Stimulated activated CD4-positive, alpha-beta T cell treated with anti-CD3 and anti-CD28 coated beads, Interleukin-1b, Interleukin-23, amount 100 ng/mL, for 48 hours (primary cell): Measurements from ENCODE around the gene ANO1.
"Not testable (repeated sequence)": the region's sequence is repeated elsewhere in the genome, so short reads cannot be mapped to it uniquely, and the experiment has no call there.

Experiments used
- DNase-seq: peaks from one replicate; pipeline ENCODE4 v3.0.0-alpha.2; 2020

The ANO1 gene

DNA sequence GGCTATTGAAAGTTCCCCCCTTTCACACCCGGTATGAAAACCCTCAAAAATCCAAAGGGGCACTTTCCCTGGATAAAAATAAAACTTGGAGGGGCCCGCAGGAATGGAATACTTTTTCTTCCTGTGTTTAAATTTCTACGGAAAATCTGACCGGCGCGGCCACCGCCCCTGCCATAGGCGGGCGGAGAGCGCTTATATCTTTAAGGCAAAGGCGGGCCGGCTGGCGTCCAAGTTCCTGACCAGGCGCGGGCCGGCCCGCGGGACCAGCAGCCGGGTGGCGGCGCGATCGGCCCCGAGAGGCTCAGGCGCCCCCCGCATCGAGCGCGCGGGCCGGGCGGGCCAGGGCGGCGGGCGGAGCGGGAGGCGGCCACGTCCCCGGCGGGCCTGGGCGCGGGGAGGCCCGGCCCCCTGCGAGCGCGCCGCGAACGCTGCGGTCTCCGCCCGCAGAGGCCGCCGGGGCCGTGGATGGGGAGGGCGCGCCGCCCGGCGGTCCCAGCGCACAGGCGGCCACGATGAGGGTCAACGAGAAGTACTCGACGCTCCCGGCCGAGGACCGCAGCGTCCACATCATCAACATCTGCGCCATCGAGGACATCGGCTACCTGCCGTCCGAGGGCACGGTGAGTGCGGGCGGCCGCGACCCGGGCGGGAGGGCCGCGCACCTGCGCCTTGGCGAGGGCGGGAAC, at the start of gene ANO1:
Gene ANO1, plus strand, starts transcription at position 223 of the 686 bp plus-strand sequence. Its CDS starts 290 bp downstream, at position 513.
- no peak for DNase-seq

GRCh38 chr11:70029115-70029860, 48.8 kb upstream of the ANO1 start:
- no peak for DNase-seq

- DNase-seq = no peak
These were observed 48.2 kb upstream of the ANO1 start for GRCh38 chr11:70029861-70030380.

GRCh38 chr11:70030412-70030811, 47.7 kb upstream of the ANO1 start:
- DNase-seq = no peak

DNA sequence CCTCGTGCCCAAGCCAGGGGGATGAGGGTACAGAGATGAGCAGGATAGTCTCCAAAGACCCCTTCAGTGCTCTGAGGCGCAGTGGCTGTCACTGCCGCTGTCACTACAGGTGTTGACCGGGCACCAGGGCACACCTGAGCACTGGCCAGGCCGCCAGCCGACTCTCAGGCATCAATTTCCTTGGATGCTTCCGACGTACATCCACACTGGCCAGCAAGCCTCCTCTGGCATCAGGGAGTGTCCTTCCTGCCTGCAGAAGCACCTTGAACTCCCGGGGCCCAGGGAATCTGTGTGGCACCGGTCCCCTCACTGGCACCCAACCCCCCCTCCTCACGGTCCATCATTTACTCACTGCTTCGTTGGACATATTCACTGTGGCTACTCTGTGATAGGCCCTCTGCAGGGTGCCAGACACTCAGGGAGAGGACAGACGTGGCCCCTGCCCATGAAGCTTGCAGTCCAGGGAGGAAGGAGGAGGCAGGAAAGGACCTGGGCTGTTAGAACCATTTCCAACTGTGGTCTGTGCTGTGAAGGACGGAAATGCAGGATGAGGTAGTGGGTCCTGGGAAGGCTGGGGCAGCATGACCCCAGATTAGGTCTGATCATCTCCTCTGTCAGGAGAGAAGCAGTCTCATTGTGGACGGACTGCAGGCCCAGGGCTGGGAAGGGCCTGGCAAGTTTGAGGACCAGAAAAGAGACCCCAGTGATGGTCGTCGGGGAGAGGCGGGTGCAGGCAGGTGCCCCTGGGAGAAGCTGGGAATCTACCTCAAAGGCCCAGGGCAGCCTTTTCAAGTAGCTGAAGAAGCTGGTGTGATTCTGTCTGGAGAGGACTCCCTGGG, 46.3 kb upstream of the ANO1 start:
- DNase-seq = no peak

DNA sequence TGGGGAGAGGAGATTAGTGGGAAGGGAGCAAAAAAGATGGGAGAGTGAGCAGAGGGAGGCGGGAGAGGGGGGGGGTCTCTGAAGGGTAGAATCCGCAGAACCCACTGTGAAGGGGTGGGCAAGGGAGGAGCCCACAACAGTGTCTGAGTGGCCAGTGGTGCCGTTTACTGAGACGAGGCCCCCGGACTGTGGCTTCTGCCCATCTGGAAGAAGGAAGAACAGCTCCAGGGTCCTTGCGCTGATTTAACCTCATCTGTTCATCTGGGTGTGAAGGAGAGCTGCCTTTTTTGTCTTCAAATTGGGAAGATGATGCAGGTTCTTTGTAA, 45.7 kb upstream of the ANO1 start:
- DNase-seq = no peak

DNA sequence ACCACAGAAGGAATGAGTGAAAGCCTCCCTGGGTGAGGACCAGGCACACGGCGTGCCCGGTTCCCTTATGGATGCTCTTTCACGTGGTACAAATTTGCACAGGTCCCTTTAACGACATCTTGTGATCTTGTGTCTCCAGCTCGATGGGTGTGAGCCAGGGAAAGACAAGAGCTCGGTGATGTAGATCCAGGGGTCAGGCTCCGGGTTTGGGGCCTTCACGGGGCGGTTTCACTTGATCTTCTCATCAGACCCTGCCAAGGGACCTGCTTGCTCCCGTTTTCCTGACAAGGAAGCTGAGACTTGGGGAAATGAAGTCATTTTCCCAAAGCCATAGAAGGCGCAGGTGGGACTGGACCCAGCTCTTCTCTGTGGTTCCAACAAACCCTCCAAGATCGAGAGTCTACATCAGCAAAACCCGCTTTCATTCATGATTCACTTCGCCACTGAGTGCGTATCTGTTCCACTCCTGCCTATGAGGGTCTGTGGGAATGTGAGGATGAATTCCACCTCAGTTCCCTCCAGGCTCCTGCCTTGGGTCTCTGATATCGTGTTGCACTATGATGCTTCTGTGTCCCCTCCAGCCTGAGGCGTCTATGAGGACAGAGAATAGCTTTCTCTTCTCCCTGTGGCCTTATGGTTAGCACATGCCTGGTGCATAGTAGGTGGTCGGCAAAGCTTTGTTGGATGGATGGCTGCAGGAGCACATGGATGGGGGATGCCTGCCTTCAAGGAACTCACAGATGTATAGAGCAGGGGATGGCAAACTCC, 45.0 kb upstream of the ANO1 start:
- DNase-seq = no peak

- DNase-seq = no peak
These were observed 44.4 kb upstream of the ANO1 start for GRCh38 chr11:70033711-70034070.

GRCh38 chr11:70034740-70035365, 43.3 kb upstream of the ANO1 start:
- no peak for DNase-seq

DNA sequence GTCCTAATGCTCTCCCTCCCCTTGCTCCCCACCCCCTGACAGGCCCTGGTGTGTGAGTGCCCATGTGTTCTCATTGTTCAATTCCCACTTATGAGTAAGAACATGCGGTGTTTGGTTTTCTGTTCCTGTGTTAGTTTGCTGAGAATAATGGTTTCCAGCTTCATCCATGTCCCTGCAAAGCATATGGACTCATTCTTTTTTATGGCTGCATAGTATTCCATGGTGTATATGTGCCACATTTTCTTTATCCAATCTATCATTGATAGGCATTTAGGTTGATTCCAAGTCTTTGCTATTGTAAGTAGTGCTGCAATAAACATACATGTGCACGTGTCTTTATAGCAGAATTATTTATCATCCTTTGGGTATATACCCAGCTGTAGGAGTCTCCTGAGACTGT, 42.5 kb upstream of the ANO1 start:
- DNase-seq = not testable (repeated sequence)

- no peak for DNase-seq
These were observed 40.9 kb upstream of the ANO1 start for GRCh38 chr11:70036971-70037882.

- DNase-seq = no peak
These were observed 39.9 kb upstream of the ANO1 start for GRCh38 chr11:70038034-70038834.

DNA sequence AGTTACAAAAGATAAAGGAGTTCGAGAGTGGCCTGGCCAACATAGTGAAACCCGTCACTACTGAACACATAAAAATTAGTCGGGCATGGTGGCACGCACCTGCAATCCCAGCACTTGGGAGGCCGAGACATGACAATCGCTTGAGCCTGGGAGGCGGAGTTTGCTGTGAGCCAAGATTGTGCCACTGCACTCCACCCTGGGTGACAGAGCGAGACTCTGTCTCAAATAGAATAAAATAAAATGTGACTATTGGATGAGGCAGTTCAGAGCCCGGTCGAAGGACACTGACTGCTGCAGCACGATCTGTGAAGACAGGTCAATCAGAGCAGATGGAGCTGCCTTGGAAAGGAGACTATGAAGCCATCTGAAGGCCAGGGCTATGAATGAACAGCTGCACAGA, 37.7 kb upstream of the ANO1 start:
- DNase-seq = no peak

DNA sequence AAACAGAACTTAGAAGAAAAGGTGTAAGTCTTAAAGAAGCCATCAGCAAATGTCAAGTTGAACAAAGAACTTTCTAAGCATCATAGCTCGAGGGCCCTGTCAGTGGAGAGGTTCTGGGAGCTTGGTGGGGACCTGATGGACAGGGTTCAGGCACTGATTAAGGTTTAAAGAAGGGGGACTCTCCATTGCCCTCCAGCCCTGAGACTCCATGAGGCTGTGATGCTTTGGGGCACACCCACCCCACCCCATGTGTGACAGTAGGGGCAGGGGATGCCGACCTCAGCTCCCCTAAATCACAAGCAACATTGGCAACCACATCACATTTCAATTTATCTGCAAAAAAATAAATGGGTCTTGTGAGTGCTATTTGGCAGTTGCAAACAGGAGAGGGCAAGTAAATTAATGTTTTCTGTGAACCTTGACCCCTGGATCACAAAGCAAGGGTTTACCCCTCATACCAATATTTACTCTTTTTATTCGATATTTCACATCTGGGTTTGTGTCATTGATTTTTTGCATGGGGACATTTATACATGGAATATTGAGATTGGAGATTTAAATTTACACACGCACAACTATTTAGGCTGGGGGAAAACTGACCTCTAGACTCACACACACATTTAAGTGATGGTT, 37.1 kb upstream of the ANO1 start:
- no peak for DNase-seq

- no peak for DNase-seq
These were observed 34.6 kb upstream of the ANO1 start for GRCh38 chr11:70043482-70043881.

GRCh38 chr11:70046089-70046488, 32.0 kb upstream of the ANO1 start:
- DNase-seq = no peak

DNA sequence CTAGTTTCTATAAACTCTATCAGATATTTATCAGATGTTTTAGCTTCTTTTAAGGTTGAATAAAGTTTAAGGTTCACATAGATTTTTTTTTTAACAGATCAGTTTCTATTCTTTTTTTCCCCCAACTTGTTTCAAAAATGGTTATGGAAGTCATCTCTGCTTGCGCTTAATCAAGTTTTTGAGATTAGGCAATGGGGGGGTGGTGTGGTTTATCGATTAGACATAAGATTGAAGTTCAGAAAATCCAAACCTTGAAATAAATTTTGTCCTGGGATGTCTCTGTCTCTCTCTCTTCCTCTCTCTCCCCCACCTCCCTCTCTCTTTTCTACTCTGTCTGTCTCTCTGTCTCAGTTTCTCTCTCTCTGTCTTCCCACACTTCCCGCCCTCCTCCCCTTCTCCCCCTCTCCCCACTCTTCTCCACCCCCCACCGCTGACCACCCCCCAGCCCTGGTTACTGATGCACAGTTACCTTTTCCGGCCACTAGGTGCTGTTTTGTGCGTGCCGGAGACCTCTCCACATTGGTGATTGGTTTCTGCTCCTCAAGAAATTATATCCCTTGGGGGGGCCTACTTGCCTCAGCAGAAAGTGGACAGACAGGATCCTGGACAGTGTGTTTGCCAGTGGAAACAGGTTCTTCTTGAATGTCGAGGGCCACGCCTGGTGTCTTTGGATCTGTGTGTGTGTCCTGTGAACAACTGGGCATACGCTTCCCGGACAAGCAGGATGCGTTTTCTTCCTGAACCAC, 29.7 kb upstream of the ANO1 start:
- no peak for DNase-seq

- no peak for DNase-seq
These were observed 29.1 kb upstream of the ANO1 start for GRCh38 chr11:70049045-70049444.

DNA sequence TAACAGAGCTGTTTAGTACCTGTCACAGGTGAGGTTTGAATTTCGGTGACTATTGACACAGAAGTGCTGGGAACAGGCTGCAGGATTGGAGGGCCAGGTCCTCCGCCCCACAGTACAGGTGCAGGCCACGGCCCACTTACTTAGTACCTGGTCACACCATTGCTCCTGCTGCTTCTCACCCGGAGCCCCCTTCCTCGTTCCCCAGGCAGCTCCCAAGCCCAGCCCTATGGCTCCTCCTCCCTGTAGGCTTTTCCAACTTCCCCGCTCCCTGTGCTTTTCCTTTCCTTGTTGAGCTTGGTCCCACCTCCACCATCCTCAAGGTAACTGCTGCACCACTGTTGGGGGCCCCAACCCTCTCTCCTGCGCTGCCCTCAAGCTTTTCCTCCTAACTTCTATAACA, 27.9 kb upstream of the ANO1 start:
- DNase-seq = no peak
